Measurements from ENCODE around the gene PYDC2.

Gene PYDC2

DNA sequence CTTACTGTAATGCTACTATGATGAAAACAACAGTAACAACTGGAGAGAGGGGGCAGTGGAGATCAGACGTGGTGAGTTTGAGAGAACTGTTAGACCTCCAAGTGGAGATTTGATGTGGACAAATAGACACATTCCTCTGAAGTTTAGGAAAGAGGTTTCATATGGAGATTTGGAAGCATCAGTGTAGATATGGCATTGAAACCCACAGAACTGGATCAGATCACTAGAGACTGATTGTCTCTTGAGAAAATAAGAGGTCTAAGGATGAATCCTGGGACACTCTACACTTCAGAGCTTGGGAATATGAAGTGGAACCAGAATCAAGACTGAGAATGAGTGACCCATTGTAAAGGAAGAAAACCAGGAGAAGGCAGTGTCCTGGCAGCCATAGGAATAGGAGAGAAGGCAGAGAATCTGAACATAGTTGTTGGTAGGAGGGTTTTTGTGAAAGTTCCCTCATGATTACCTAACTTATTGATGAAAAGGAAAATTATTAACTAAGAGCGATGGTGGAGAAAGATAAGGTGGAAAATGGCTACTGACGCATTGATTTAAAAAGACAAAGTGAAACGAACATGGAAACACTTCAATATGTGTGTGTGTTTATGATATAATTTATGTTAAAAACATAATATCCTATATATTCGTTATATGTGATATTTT lies 29.7 kb upstream of the PYDC2 start:
- Histone ChIP-seq H2BK5ac (ENCODE audit: low read length) (no peak overlapping the region), H3K23ac (ENCODE audit: low read length) (no peak overlapping the region), H3K79me2 (ENCODE audit: control insufficient read depth, insufficient read depth, low read length) (no peaks in the 10 kb centered on the region), H3K9ac (ENCODE audit: low read length) (no peak overlapping the region), H2BK15ac (replicated peaks; ENCODE audit: low read depth) (no peak overlapping the region), H4K8ac (ENCODE audit: low read depth, low read length) (no peak overlapping the region), H3K27me3 (ENCODE audit: insufficient read depth, low read length, poor library complexity) (no peaks in the 10 kb centered on the region), H3K36me3 (ENCODE audit: control insufficient read depth, insufficient read depth, low read length) (no peaks in the 10 kb centered on the region), H3K4me1 (ENCODE audit: control insufficient read depth, low read depth, low read length) (no peaks in the 10 kb centered on the region), H2AK5ac (ENCODE audit: low read length) (no peak overlapping the region), H3K4me3 (ENCODE audit: low read length) (no peak overlapping the region), H3K56ac (ENCODE audit: low read length) (no peak overlapping the region), H3K27ac (ENCODE audit: low read depth, low read length) (no peak overlapping the region), H3K4me2 (ENCODE audit: low read length) (no peak overlapping the region), H3K18ac (ENCODE audit: low read length) (no peak overlapping the region), H3K4ac (ENCODE audit: low read depth, low read length) (no peak overlapping the region), H4K5ac (ENCODE audit: low read length) (no peak overlapping the region), H3K79me1 (ENCODE audit: low read length) (no peaks in the 10 kb centered on the region), H2BK120ac (ENCODE audit: low read depth, low read length) (no peak overlapping the region)
- no peak for DNase-seq
- no CpG with 5 or more reads among the region's 5 CpGs for WGBS (ENCODE audit: extremely low coverage, insufficient coverage, low lambda C conversion rate)

DNA sequence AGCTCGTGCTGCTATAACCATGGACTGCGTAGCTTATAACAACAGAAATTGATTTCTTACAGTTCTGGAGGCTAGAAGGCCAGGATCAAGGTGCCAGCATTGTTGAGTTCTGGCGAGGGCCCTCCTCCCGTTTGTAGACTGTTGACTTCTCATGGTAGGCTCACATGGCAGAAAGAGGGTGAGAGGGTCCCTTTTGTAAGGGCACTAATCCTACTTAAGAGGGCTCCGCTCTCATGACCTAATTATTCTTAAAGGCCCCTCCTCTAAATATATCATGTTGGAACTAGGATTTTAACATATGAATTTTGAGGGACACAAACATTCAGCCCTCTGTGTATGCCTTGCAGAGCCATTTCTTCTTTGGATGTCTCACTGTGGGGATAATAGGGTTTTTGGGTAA lies 28.8 kb upstream of the PYDC2 start:
- no peak overlapping the region for H3K23ac ChIP-seq (ENCODE audit: low read length)
- no peak overlapping the region for H3K56ac ChIP-seq (ENCODE audit: low read length)
- no peaks in the 10 kb centered on the region for H3K79me1 ChIP-seq (ENCODE audit: low read length)
- WGBS (ENCODE audit: extremely low coverage, insufficient coverage, low lambda C conversion rate): no CpG with 5 or more reads among the region's 5 CpGs
- H3K36me3 ChIP-seq (ENCODE audit: control insufficient read depth, insufficient read depth, low read length): no peaks in the 10 kb centered on the region
- H3K4ac ChIP-seq (ENCODE audit: low read depth, low read length): no peak overlapping the region
- H2BK15ac ChIP-seq (replicated peaks; ENCODE audit: low read depth): no peak overlapping the region
- H3K9ac ChIP-seq (ENCODE audit: low read length): no peak overlapping the region
- H3K18ac ChIP-seq (ENCODE audit: low read length): no peak overlapping the region
- no peak overlapping the region for H3K27ac ChIP-seq (ENCODE audit: low read depth, low read length)
- H2AK5ac ChIP-seq (ENCODE audit: low read length): no peak overlapping the region
- no peak overlapping the region for H4K8ac ChIP-seq (ENCODE audit: low read depth, low read length)
- no peak overlapping the region for H3K4me3 ChIP-seq (ENCODE audit: low read length)
- no peak overlapping the region for H2BK120ac ChIP-seq (ENCODE audit: low read depth, low read length)
- H3K4me2 ChIP-seq (ENCODE audit: low read length): no peak overlapping the region
- H3K27me3 ChIP-seq (ENCODE audit: insufficient read depth, low read length, poor library complexity): no peaks in the 10 kb centered on the region
- H3K79me2 ChIP-seq (ENCODE audit: control insufficient read depth, insufficient read depth, low read length): no peaks in the 10 kb centered on the region
- H2BK5ac ChIP-seq (ENCODE audit: low read length): no peak overlapping the region
- DNase-seq: no peak
- H3K4me1 ChIP-seq (ENCODE audit: control insufficient read depth, low read depth, low read length): no peaks in the 10 kb centered on the region
- H4K5ac ChIP-seq (ENCODE audit: low read length): no peak overlapping the region

DNA sequence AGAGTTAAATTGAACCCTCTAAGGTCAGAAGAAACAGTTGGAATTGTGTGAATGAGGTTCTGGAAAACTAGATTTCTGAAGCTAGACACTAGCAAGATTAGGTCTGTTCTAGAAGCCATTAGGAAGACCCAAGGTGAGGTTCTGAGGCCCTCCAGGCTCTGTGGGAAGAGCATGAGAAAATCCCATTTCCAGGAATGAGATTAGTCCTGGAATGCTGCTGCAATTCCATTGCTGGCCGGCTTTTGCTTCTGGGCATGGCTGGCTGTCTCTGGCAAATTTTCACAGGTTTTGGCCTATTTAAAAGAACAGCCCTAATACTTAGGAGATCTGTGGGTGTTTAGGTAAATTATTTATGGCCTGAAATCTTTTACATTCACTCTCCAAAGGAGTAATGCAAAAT lies 26.9 kb upstream of the PYDC2 start:
- H3K27ac ChIP-seq (ENCODE audit: low read depth, low read length): no peak overlapping the region
- H3K9ac ChIP-seq (ENCODE audit: low read length): no peak overlapping the region
- H3K27me3 ChIP-seq (ENCODE audit: insufficient read depth, low read length, poor library complexity): no peaks in the 10 kb centered on the region
- no peak overlapping the region for H3K4me2 ChIP-seq (ENCODE audit: low read length)
- H2BK120ac ChIP-seq (ENCODE audit: low read depth, low read length): no peak overlapping the region
- H4K5ac ChIP-seq (ENCODE audit: low read length): no peak overlapping the region
- H3K4ac ChIP-seq (ENCODE audit: low read depth, low read length): no peak overlapping the region
- H3K23ac ChIP-seq (ENCODE audit: low read length): no peak overlapping the region
- no peak overlapping the region for H2BK5ac ChIP-seq (ENCODE audit: low read length)
- no peak overlapping the region for H2BK15ac ChIP-seq (replicated peaks; ENCODE audit: low read depth)
- H3K36me3 ChIP-seq (ENCODE audit: control insufficient read depth, insufficient read depth, low read length): no peaks in the 10 kb centered on the region
- H4K8ac ChIP-seq (ENCODE audit: low read depth, low read length): no peak overlapping the region
- no peaks in the 10 kb centered on the region for H3K79me2 ChIP-seq (ENCODE audit: control insufficient read depth, insufficient read depth, low read length)
- no peak overlapping the region for H3K18ac ChIP-seq (ENCODE audit: low read length)
- no peak overlapping the region for H3K56ac ChIP-seq (ENCODE audit: low read length)
- DNase-seq: peak; percentile 40
- no CpG with 5 or more reads among the region's 1 CpG for WGBS (ENCODE audit: extremely low coverage, insufficient coverage, low lambda C conversion rate)
- H3K4me3 ChIP-seq (ENCODE audit: low read length): no peak overlapping the region
- no peaks in the 10 kb centered on the region for H3K4me1 ChIP-seq (ENCODE audit: control insufficient read depth, low read depth, low read length)
- H3K79me1 ChIP-seq (ENCODE audit: low read length): no peaks in the 10 kb centered on the region
- H2AK5ac ChIP-seq (ENCODE audit: low read length): no peak overlapping the region

- Histone ChIP-seq H3K18ac (ENCODE audit: low read length) (no peak overlapping the region), H3K4me1 (ENCODE audit: control insufficient read depth, low read depth, low read length) (no peaks in the 10 kb centered on the region), H2BK15ac (replicated peaks; ENCODE audit: low read depth) (no peak overlapping the region), H4K5ac (ENCODE audit: low read length) (no peak overlapping the region), H3K9ac (ENCODE audit: low read length) (no peak overlapping the region), H2AK5ac (ENCODE audit: low read length) (no peak overlapping the region), H3K4me3 (ENCODE audit: low read length) (no peak overlapping the region), H3K23ac (ENCODE audit: low read length) (no peak overlapping the region), H3K4ac (ENCODE audit: low read depth, low read length) (no peak overlapping the region), H3K36me3 (ENCODE audit: control insufficient read depth, insufficient read depth, low read length) (no peaks in the 10 kb centered on the region), H3K79me1 (ENCODE audit: low read length) (no peaks in the 10 kb centered on the region), H3K79me2 (ENCODE audit: control insufficient read depth, insufficient read depth, low read length) (no peaks in the 10 kb centered on the region), H3K4me2 (ENCODE audit: low read length) (no peak overlapping the region), H2BK5ac (ENCODE audit: low read length) (no peak overlapping the region), H3K27me3 (ENCODE audit: insufficient read depth, low read length, poor library complexity) (no peaks in the 10 kb centered on the region), H2BK120ac (ENCODE audit: low read depth, low read length) (no peak overlapping the region), H3K56ac (ENCODE audit: low read length) (no peak overlapping the region), H3K27ac (ENCODE audit: low read depth, low read length) (no peak overlapping the region), H4K8ac (ENCODE audit: low read depth, low read length) (no peak overlapping the region)
- no CpG with 5 or more reads among the region's 2 CpGs for WGBS (ENCODE audit: extremely low coverage, insufficient coverage, low lambda C conversion rate)
- no peak for DNase-seq
Observed at GRCh38 chr3:191435981-191436380, 25.0 kb upstream of the PYDC2 start.

- Histone ChIP-seq H3K79me2 (ENCODE audit: control insufficient read depth, insufficient read depth, low read length) (no peaks in the 10 kb centered on the region), H2AK5ac (ENCODE audit: low read length) (no peak overlapping the region)
- WGBS (ENCODE audit: extremely low coverage, insufficient coverage, low lambda C conversion rate): no CpG with 5 or more reads among the region's 2 CpGs
Observed at GRCh38 chr3:191438150-191438814, 22.7 kb upstream of the PYDC2 start.

GRCh38 chr3:191440532-191440931 lies 20.4 kb upstream of the PYDC2 start:
- no peak overlapping the region for H2BK15ac ChIP-seq (replicated peaks; ENCODE audit: low read depth)
- H3K4ac ChIP-seq (ENCODE audit: low read depth, low read length): no peak overlapping the region
- H3K23ac ChIP-seq (ENCODE audit: low read length): no peak overlapping the region
- no peaks in the 10 kb centered on the region for H3K27me3 ChIP-seq (ENCODE audit: insufficient read depth, low read length, poor library complexity)
- H3K4me3 ChIP-seq (ENCODE audit: low read length): no peak overlapping the region
- DNase-seq: no peak
- H3K79me1 ChIP-seq (ENCODE audit: low read length): no peaks in the 10 kb centered on the region
- no peak overlapping the region for H2AK5ac ChIP-seq (ENCODE audit: low read length)
- H3K4me2 ChIP-seq (ENCODE audit: low read length): no peak overlapping the region
- H2BK120ac ChIP-seq (ENCODE audit: low read depth, low read length): no peak overlapping the region
- no peak overlapping the region for H3K27ac ChIP-seq (ENCODE audit: low read depth, low read length)
- H3K36me3 ChIP-seq (ENCODE audit: control insufficient read depth, insufficient read depth, low read length): no peaks in the 10 kb centered on the region
- H3K9ac ChIP-seq (ENCODE audit: low read length): no peak overlapping the region
- no peaks in the 10 kb centered on the region for H3K79me2 ChIP-seq (ENCODE audit: control insufficient read depth, insufficient read depth, low read length)
- no peak overlapping the region for H3K18ac ChIP-seq (ENCODE audit: low read length)
- H3K56ac ChIP-seq (ENCODE audit: low read length): no peak overlapping the region
- no peak overlapping the region for H4K5ac ChIP-seq (ENCODE audit: low read length)
- H3K4me1 ChIP-seq (ENCODE audit: control insufficient read depth, low read depth, low read length): no peaks in the 10 kb centered on the region
- WGBS (ENCODE audit: extremely low coverage, insufficient coverage, low lambda C conversion rate): no CpG with 5 or more reads among the region's 4 CpGs
- H2BK5ac ChIP-seq (ENCODE audit: low read length): no peak overlapping the region
- no peak overlapping the region for H4K8ac ChIP-seq (ENCODE audit: low read depth, low read length)

More at GRCh38 chr3:191438150-191438814, 22.7 kb upstream of the PYDC2 start:
- H2BK15ac ChIP-seq (replicated peaks; ENCODE audit: low read depth): no peak overlapping the region
- no peak overlapping the region for H2BK5ac ChIP-seq (ENCODE audit: low read length)
- DNase-seq: no peak
- H3K4me3 ChIP-seq (ENCODE audit: low read length): no peak overlapping the region
- H3K79me1 ChIP-seq (ENCODE audit: low read length): no peaks in the 10 kb centered on the region
- H3K23ac ChIP-seq (ENCODE audit: low read length): no peak overlapping the region
- no peak overlapping the region for H3K18ac ChIP-seq (ENCODE audit: low read length)
- no peaks in the 10 kb centered on the region for H3K27me3 ChIP-seq (ENCODE audit: insufficient read depth, low read length, poor library complexity)
- H3K27ac ChIP-seq (ENCODE audit: low read depth, low read length): no peak overlapping the region
- no peak overlapping the region for H3K9ac ChIP-seq (ENCODE audit: low read length)
- no peak overlapping the region for H3K56ac ChIP-seq (ENCODE audit: low read length)
- H3K36me3 ChIP-seq (ENCODE audit: control insufficient read depth, insufficient read depth, low read length): no peaks in the 10 kb centered on the region
- no peak overlapping the region for H2BK120ac ChIP-seq (ENCODE audit: low read depth, low read length)
- no peak overlapping the region for H3K4ac ChIP-seq (ENCODE audit: low read depth, low read length)
- H4K5ac ChIP-seq (ENCODE audit: low read length): no peak overlapping the region
- no peaks in the 10 kb centered on the region for H3K4me1 ChIP-seq (ENCODE audit: control insufficient read depth, low read depth, low read length)
- H3K4me2 ChIP-seq (ENCODE audit: low read length): no peak overlapping the region
- H4K8ac ChIP-seq (ENCODE audit: low read depth, low read length): no peak overlapping the region
